GM23338 (cell line): ENCODE measurements around the gene BTBD19.

Experiments
- CREB1 ChIP-seq: fragments of 250-450 bp; sonication (Bioruptor Pico); IDR thresholded peaks from 2 replicates; pipeline ENCODE4 v1.5.0; 2020; ENCODE audit warnings: low read depth, mild to moderate bottlenecking, moderate library complexity
- CTCF ChIP-seq, 2 experiments: fragments of 200-600 bp in 1 of 2; sonication (generic) in 1 of 2; conservative IDR thresholded peaks; 2 replicates each; pipeline versions ENCODE4 v1.5.1 to v1.6.1; 2016 to 2017; ENCODE audit warnings: antibody characterized with exemption in 2 of 2, low read depth in 2 of 2, mild to moderate bottlenecking in 2 of 2, moderate library complexity in 1 of 2
- ETS1 ChIP-seq: IDR thresholded peaks from 2 replicates; pipeline ENCODE4 v1.6.1; 2016; ENCODE audit warnings: antibody characterized with exemption
- EZH2 ChIP-seq: fragments of 200-600 bp; sonication (generic); IDR thresholded peaks from one replicate; pipeline ENCODE4 v1.8.0; 2017; ENCODE audit warnings: antibody characterized with exemption, mild to moderate bottlenecking, low read depth; ENCODE audit not compliant: unreplicated experiment
- EZH2phosphoT487 ChIP-seq: fragments of 200-600 bp; sonication (generic); IDR thresholded peaks from one replicate; pipeline ENCODE4 v1.8.1; 2018; ENCODE audit warnings: antibody characterized with exemption; ENCODE audit not compliant: unreplicated experiment
- JUNB ChIP-seq: IDR thresholded peaks from one replicate; pipeline ENCODE4 v1.6.1; 2016; ENCODE audit warnings: antibody characterized with exemption; ENCODE audit not compliant: unreplicated experiment
- NANOG ChIP-seq: IDR thresholded peaks from 2 replicates; pipeline ENCODE4 v1.6.1; 2016; ENCODE audit warnings: antibody characterized with exemption, borderline replicate concordance
- POLR2AphosphoS5 ChIP-seq: IDR thresholded peaks from 2 replicates; pipeline ENCODE4 v1.6.1; 2016; ENCODE audit warnings: antibody characterized with exemption, low read depth
- REST ChIP-seq: IDR thresholded peaks from one replicate; pipeline ENCODE4 v1.6.1; 2018; ENCODE audit warnings: antibody characterized with exemption; ENCODE audit not compliant: unreplicated experiment
- STAT1 ChIP-seq: IDR thresholded peaks from one replicate; pipeline ENCODE4 v1.6.1; 2016; ENCODE audit warnings: antibody characterized with exemption; ENCODE audit not compliant: unreplicated experiment
- ZNF114 ChIP-seq: fragments of 250-450 bp; sonication (Bioruptor Pico); IDR thresholded peaks from 2 replicates; pipeline ENCODE4 v1.5.0; 2020; ENCODE audit warnings: mild to moderate bottlenecking, moderate library complexity
- ZNF331 ChIP-seq: fragments of 250-450 bp; sonication (Bioruptor Pico); IDR thresholded peaks from 2 replicates; pipeline ENCODE4 v1.5.0; 2020; ENCODE audit warnings: low read depth, mild to moderate bottlenecking, moderate library complexity
- ZNF462 ChIP-seq: fragments of 250-450 bp; sonication (Bioruptor Pico); IDR thresholded peaks from 2 replicates; pipeline ENCODE4 v1.5.0; 2020; ENCODE audit warnings: mild to moderate bottlenecking, moderate library complexity

GRCh38 chr1:44801491-44802305 is 6.6 kb upstream of the BTBD19 start:
- TF ChIP-seq CTCF (conservative IDR thresholded peaks at IDR 0.05; ENCODE audit: low read depth in 2 of 2) (no peak), EZH2 (no peak), POLR2AphosphoS5 (no peak), ZNF114 (CRISPR knock-in tag) (no peak), ETS1 (no peak), REST (no peak), JUNB (no peak), EZH2phosphoT487 (no peak), CREB1 (CRISPR knock-in tag) (no peak), ZNF331 (no peak), STAT1 (no peak), NANOG (no peak), ZNF462 (CRISPR knock-in tag) (no peak)
